Left cardiac atrium (tissue), 4 donors: ENCODE data around the gene CCDC12. TPM values are rescaled to one million over a fixed set of nuclear protein-coding genes. Genes with fewer than 3 reads are reported as not detected.
A peak's percentile ranks its signal among the peaks of the same experiment; 100 is the strongest.

ENCODE experiments used
- ATAC-seq, 2 donors: fragments of 200-7000 bp; cut with Tn5 transposase; one replicate each; pipeline ENCODE4 v1.9.1; 2020; ENCODE audit warnings: mild to moderate bottlenecking in 2 of 2, moderate library complexity in 2 of 2
- DNase-seq: peaks from one replicate; pipeline ENCODE4 v3.0.0-alpha.2; 2020
- intact Hi-C, 2 donors: fragments of 100-400 bp; cut with DNase I; formaldehyde crosslinking; loops; one replicate each; pipeline versions ENCODE4 v1.14.1 to v1.15.1; 2022 to 2023
- total RNA-seq, 2 donors: library from RNA; stranded (reverse); fragmentation: NEBNext Ultra II Directional; extraction: Animal tissue kit (Norgen Biotek cat#: 25700); gene quantifications; one replicate each; pipeline ENCODE4 v1.2.1, GENCODE V29; 2021
- donor health status: DM: no; HTN: yes; CAD: no.
- donor health status: DM: no; HTN: yes; CAD: no; lungs with severe emphysema.
- donor health status: DM: yes; HTN: yes; CAD: no.
- donor health status: Dilated cardiomyopathy.

CCDC12 gene
- total RNA-seq, 2 donors from 2014 or later = 24.2 to 38.4 TPM

- peak; percentile 54 to 67 for ATAC-seq
- intact Hi-C loops = no loop called here
- no peak for DNase-seq
These were observed 94.8 kb downstream of the CCDC12 start for GRCh38 chr3:46881596-46882376.

- ATAC-seq = no peak
- intact Hi-C loops = no loop called here
- no peak for DNase-seq
These were observed 95.5 kb downstream of the CCDC12 start for GRCh38 chr3:46880884-46881595.

DNA sequence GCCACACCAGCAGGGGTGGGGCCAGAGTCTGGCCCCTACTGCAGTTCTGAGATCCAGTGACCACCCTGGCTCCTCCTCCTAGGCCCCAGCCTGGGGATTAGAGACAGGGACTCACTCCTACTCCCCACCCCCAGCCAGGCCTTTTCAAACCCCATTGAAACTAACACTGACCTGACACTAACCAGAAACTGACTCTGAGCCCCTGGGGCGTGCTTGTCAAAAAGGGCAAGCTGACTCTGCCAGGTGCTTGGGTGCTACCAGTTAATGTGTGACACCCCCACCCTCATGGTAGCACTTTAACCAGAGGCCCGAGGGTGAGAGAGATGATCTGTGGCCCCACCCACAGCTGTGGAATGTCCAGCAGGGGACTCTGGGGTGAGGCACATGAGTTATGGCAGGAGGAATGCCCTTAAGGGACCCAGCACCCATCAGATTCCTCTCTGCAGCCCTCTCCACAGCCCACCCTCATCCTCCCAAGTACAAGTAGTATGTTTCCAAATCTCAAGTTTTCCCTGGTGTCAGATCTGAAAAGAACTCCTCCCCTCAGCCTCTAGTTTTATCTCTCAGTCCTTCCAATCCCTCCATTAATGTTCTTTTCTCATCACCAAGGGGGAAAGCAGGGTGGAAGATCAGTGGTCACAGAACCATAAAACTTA, 97.6 kb downstream of the CCDC12 start:
- DNase-seq (no peak), ATAC-seq (no peak)
- intact Hi-C loops = no loop called here

GRCh38 chr3:46877406-46878125, 99.0 kb downstream of the CCDC12 start, which contains the start of gene PTH1R:
Gene PTH1R, plus strand, starts transcription at chr3:46877721. Its CDS starts 5,839 bp downstream, at chr3:46883560.
- DNase-seq (no peak), ATAC-seq (no peak)
- intact Hi-C loops = no loop called here

DNA sequence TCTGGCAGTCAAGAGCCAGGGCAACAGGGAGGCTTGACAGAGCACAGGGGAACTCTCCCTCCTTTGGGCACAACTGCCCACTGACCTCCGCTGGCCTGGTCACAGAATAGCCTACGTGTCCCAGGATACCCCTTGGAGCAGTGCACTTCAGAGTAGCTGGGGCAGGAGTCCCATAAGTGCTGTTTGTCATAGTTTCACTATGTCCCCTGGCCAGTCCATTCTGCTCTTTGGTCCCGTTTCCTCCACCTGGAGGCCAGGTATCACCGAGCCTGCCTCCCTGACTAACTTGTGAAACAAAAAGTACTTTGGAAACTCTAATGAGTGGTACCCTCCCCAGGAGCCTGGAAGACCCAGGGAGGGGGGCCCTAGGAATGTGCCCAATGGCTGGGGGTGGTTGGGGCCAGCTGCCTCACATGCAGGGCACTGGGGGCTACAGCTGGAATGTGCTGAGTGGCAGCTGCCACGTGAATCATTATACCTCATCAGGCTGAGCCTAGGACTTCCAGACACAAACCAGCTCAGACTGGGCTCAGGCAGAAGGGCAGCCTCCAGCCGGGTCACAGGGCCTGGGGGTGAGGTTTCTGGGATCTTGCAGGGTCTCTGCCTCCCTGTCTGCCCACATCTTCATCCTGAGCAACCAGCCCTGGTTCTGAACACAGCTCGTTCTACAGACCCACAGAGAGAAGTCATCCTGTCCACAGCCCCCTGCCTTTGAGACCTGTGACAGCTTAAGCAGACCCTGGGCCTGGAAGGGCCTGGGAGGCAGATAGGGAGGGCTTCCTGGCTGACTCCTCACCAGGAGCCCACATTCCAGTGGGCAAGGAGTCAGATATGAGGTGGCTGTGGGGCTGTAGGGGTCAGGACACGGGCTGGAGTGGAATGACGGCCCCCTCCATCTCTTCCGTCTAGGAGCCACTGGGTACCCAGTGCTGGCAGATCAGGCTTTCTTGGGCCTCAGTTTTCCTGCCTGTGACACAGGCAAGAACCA, 99.9 kb downstream of the CCDC12 start:
- no peak for DNase-seq
- ATAC-seq = no peak
- intact Hi-C loops = no loop called here

- intact Hi-C loops = no loop called here
- DNase-seq = no peak
- no peak for ATAC-seq
These were observed 101.0 kb downstream of the CCDC12 start for GRCh38 chr3:46875560-46875959.

DNA sequence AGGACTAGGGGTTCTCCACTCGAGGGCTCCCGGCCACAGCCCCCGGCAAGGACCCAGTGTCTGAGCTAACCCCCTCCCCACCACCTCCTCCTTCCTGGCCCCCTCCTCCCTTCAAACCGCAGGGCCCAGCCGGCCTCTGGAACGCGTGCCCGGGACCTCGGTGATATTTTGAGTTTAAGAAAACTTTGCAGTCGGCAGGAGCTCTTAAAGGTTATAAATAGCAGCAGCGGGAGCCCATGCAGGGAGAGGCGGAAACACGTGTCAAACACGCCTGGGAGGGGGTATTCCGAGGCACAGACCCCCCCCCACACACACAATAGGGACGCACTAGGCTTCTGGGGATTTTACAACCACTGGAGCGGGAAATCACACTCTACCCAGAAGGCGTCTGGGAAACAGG, 102.1 kb downstream of the CCDC12 start:
- no peak for DNase-seq
- peak in 1 of 2 donors; percentile 54 for ATAC-seq
- intact Hi-C loops = no loop called here

GRCh38 chr3:46873521-46873920, 103.0 kb downstream of the CCDC12 start:
- DNase-seq (no peak), ATAC-seq (no peak)
- intact Hi-C loops = no loop called here

Other genes with a start within 250 kb of the CCDC12 start
- 100 to 1,000 TPM; 157 to 557 TPM for gene MYL3, start 113.3 kb downstream of the CCDC12 start, total RNA-seq
- gene PTH1R, start 99.0 kb downstream of the CCDC12 start, total RNA-seq = 10 to 100 TPM in 1 of 2 donors, 1 to 10 TPM in 1; 5.4 to 10.0 TPM
- 10 to 100 TPM; 17.1 to 23.9 TPM for gene NBEAL2, start 2.9 kb upstream of the CCDC12 start, total RNA-seq
- gene SETD2, start 187.4 kb upstream of the CCDC12 start, total RNA-seq = 10 to 100 TPM; 24.8 to 31.3 TPM